Activated CD4-positive, CD25-positive, alpha-beta regulatory T cell (primary cell): ENCODE results near the gene ITGB6.
"Not testable (repeated sequence)": the region's sequence is repeated elsewhere in the genome, so short reads cannot be mapped to it uniquely, and the experiment has no call there.

ENCODE experiments used
- DNase-seq, 4 experiments: peaks; one replicate each; lab custom pipeline; 2025; lab: John Stamatoyannopoulos, UW

ITGB6 gene

DNA sequence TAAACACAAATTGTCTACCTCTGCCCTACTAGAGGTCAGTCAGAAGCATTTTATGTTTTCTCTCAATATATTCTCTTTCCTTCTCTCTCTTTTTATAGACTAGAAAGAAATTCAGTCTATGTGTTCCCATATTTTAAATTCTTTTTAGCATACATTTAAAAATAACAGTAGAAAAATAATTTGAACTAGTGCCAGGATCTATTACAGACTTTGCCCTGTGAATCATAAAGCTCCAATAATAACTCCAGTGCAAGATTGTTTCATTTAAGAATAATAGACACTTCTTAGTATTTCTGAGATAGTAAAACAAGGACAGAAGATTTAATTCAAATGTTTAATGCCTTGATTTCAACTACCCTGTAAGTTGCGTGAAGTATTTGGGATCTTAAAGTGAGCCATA, 60.1 kb downstream of the ITGB6 start:
- DNase-seq, result no peak

DNA sequence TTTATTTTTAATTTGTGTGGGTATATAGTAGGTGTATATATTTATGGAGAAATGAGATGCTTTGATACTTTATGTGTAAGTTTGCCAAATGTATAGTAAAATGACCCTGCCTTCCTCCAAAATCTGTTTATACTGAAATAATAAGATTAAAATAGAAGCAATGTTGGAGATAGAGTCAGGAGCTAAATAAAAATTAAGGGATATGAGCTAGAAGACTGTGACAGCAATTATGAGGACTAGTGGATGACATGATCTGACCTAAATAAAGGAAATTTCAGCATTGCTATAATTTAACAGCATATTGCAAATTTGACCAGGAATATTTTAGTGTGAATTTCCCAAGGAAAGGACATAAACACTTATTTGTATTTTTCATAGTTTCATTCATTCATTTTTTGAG, 60.7 kb downstream of the ITGB6 start:
- DNase-seq, result no peak

DNA sequence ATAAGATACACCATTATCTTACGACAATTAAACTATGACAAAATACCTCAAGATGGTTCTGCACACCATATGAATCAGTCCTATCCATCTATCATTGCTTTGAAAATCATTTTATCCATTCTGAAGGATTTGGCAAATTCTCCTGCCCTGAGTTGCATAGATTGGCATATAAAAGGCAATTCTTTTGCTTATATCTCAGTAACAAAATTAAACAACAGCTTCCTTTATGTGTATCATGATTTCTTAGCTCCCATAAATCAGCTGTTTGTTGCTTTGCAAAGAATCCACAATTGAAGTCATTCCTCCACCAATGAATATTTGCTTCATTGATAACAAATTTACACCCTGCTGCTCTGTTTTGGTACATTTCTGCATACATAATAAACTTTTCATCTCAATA, 61.7 kb downstream of the ITGB6 start:
- DNase-seq, result no peak

DNA sequence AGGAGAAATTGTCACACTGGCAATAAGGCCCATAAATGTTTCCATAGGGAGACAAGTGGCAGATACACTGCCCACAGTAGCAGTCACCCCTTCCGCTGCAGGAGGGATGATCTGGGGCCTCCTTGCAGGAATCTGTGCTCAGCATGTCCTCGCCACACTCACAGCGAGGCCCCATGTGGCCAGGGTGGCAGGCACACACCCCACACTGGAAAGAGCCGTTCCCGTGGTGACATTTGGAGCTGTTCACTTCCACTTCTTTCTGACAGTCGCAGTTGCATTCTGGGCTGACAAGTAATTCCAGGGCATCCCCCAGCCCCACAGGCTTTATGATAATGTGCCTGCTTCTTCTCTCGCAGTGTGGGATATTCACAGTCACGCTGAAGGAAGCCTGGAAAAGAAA, 62.6 kb downstream of the ITGB6 start:
- no peak for DNase-seq

DNA sequence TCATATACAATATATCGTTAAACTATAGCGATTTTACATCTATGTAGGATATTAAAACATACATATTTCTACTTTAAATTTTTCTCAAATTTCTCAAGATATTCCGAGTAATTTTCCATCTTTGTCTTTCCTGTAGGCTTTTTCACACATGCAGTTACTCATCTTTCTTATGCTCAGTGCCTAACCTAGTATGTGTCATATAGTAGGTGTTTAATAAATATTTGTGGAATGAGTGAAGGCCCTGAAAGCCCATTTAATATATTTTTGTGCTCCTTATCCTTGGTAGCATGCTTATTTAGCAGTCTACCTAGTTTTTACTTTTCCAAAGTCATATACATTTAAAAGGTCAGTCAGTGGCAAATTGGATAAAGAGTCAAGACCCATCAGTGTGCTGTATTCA, 67.3 kb downstream of the ITGB6 start:
- no peak for DNase-seq

DNA sequence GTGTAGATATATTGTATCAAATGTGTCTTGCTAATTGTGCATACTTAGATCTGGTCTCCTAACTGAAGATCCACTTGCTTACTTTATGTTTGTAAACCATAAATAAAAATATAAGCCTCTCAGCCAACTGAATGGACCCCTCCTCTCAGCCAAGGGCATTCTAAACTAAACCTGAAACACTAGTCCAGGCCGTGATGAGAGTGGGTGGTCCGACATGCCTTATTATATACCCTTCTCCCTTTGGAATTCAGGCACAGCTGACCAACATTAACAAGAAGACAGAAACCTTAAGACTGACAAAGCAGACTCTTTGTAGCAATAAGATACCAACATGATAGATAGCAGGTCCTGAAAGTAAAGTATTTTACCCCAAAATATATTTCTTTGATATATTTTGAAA, 73.3 kb downstream of the ITGB6 start:
- no peak for DNase-seq

DNA sequence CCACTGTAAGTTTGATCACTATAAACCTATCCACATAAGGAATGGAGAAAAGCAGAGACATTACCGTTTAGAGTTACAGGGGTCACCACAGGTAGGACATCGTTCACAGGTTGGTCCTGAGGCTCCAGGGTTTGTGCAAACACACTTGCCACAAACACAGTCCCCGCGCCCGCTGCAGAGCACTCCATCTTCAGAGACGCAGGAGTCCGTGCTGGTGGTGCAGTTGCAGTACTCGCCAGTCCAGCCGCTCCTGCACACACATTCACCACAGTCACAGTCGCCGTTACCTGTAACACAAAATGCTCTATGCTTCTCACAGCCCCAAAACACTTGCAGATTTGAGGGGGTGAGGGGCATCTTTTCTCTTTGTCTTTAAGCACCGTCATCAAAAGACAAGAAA, 73.8 kb downstream of the ITGB6 start:
- no peak for DNase-seq

DNA sequence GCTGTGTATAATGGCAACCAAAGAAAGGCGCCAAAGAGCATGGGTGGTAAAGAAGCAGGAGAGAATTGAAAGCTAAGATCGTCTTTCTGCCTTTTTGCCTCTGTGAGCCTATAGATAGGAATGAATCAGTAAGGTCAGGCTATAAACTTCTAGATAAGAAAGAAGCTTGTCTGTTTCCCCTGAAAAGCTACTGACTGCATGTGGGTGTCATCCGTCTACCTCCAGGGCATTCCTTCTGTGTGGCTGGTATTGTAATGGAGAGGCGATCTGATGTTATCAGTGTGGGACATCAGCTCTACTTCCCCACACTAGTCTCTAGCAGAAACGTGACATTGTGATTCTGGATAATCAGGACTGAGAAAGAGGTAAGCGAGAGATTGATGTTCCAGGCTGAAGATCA, 74.2 kb downstream of the ITGB6 start:
- DNase-seq, result no peak

DNA sequence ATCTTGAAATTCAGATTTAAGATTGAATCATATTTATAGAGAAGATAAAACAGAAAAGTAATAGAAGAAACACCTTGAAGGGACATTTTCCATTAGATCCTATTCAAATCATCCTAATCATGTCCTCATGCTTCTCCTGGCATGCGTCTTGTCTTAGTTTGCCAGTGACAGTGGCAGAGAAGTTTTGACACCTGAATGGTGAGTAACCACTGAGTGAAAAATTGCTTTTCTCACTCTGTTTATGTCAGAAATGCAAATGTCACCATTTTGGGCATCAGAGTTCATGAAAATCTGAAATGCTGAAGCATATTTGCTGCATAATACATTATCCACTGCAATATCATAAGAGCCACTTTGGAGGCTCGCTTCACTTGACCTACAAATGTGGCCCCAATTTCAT, 74.7 kb downstream of the ITGB6 start:
- no peak for DNase-seq

DNA sequence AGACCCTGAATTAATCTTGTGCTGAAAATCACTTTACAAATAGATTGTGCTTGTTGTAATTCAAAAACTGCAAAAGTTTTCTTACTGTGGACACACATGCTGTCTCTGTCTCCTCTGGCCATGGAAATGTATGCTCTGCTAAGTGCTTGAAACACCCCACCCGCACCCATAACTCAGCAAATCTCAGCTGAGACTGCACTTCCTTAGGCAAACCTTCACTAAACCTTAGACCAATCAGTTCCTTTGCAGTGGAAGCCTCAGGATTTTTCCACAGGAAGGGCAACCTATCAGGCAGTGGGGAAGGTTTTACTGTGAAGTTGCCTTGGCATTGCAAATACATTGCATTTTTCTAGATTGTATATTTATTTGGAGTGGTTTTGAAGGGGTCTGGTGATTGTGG, 75.5 kb downstream of the ITGB6 start:
- DNase-seq, result no peak

DNA sequence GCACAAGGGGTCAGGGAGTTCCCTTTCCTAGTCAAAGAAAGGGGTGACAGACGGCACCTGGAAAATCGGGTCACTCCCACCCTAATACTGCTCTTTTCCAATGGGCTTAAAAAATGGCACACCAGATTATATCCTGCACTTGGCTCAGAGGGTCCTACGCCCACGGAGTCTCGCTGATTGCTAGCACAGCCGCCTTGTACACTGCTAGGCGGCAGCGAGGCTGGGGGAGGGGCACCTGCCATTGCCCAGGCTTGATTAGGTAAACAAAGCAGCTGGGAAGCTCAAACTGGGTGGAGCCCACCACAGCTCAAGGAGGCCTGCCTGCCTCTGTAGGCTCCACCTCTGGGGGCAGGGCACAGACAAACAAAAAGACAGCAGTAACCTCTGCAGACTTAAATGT, 85.4 kb downstream of the ITGB6 start:
- DNase-seq, result not testable (repeated sequence)

DNA sequence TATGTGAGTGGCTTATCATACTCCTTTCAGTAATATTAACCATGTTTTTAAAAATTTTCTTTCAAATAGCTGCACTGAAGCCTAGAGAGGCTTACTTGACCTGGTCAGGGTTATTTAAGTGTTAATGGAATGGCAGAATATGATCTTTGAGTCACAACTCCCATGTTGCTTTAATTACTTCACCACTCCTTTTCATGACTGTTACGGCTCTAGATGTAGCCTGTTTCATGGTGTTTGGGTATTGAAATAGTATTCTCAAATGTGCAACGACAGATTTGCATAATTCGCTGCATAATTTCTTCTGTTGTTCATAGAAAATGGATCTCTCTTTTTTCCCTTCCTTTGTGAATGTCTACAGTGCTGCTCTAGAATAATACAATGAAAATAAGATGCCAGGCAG, 86.1 kb downstream of the ITGB6 start:
- DNase-seq, result no peak

DNA sequence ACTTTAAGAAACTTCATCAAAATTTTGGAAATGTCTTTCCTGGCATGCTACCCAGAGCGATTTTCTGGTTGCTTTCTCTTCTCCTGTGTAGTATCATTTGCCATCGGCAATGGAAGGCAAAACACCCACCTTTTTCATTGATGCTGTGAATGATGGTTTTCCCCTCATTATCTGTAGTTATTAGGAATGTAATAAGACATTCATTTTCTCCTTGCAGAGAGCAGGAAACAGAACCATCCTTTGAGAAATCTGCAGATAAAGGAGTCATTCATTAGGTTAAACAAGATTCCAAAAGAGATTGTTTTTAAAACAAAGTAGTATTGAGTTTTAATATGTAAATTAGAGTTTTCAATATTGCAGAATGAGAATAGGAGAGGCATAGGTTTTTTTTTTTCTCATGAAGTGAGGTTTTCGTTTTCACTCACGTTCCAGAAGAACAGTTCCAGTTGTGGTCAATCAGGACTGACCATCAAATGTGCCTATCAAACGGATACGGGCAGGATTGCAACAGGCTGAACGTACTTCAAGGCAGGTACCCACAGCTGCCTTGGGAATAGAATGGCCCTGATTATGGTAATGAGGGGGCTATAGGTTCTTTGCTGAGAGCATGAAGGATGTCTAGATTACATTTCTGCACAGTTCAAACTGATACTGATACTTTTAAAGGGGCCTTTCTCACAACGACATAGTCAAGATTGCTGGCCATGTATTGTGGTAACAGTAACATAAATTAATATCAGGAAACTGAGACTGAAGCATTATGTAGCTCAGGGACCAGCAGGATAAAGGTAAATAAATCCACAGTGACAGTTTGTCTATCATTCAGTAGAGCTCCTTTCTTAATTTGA, 87.9 kb downstream of the ITGB6 start:
- no peak for DNase-seq

DNA sequence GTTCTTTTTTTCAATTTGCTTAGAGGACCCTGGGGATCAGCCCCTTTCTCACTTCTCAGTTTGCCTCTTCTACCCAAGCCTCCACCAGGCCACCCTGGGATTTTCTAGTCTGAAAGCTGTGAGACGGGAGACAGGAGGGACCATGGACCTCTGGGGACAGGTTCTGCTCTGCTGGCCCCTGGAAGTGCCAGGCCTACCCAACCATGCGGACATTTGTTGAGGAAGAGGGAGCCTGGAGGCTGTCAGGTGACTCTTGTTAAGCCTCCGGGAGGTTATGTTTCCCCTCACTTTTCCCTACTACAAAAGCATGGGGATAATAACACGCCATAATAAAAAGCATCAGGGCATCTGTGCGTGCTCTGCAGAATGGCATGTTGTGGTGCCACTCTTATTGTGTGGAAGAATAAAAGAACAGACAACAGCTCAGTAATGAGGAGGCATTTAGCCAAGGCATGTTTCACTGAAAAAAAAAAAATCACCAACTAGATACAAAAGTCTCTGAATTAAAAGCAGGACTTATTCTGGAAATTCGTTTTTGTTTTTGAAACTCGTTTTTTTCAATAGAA, 89.3 kb downstream of the ITGB6 start:
- no peak for DNase-seq

DNA sequence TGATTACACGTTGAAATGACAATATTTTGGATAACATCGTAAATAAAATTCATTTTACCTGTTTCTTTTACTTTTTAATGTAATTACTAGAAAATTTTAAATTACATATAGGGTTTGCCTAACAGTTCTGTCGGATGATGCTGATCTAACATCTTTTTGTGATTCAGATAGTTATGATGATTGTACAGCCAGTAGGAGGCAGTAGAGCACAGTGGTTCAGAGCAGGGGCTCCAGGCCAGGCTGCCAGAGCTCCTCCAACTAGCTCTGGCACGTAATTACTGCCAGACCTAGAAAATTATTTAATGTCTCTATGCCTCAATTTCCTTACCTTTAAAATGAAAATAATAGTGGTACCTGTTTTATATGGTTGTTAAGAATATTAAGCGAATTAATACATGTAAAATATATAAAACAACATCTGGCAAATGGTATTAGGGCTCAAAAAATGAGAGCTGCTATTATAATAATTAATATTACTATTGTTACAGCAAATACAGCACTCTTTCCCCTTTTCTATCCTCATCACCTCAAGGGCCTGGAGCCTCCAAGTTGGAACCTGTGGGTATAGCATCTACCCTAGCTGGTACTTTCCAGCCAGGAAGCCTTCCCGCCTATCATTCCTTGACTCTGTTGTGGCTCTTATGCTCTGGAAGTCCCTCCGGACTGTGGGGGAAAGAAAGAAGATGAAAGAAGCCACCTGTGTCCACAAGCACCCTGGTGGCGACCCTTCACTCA, 90.0 kb downstream of the ITGB6 start:
- DNase-seq, result no peak

DNA sequence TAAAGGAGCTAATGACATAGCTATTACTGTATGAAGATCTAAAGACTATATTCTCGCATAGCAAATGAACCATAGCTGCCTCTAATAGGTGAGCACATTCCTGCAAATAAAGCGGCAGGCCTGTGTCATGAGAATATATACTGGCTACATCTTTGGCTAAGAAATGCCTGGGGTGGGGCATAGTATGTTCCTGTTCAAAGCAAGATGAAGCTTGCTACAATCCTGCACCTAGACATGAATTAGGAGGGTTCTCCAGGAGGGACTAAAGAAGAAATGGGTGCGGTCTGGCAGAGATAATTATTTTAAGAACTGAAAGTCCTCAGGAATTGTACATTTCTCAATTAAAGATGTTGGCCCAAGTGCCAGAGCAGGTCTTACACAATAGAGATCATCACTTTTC, 90.8 kb downstream of the ITGB6 start:
- DNase-seq, result no peak

DNA sequence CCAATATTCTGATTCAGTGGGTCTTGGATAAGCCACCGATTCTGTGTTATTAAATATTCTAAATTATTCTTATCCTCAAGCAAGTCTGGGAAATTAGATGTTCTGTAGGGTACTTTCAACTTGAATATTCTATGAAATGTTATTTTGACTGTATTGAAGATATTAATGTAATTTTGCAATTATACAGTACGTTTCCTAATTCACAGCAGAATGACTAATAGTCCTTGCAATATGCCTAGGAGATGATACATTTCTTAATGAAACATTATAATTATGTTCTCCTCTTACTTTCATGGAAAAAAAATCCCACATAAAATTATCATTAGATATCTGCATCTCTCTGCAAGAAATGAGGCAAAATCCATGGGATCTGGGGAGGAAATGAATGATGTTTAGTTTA, 91.4 kb downstream of the ITGB6 start:
- DNase-seq, result no peak

DNA sequence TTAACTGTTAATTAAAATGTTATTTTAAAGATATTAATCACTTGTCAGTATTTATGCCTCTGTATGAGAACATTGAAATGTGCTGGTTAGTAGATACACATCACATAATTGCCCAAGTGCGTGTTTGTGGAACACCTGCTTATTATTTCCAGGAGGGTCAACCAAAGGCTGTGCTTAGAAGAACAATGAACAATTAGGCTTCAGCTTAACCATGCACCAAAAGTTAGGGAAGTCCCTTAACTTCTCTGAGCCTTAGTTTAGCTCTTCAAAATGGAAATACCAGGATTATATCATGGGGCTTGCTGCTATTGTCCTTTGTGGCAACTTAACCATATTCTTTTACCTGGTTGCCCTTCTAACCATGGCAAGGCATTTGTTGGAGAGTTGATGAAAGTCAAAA, 94.7 kb downstream of the ITGB6 start:
- no peak for DNase-seq

DNA sequence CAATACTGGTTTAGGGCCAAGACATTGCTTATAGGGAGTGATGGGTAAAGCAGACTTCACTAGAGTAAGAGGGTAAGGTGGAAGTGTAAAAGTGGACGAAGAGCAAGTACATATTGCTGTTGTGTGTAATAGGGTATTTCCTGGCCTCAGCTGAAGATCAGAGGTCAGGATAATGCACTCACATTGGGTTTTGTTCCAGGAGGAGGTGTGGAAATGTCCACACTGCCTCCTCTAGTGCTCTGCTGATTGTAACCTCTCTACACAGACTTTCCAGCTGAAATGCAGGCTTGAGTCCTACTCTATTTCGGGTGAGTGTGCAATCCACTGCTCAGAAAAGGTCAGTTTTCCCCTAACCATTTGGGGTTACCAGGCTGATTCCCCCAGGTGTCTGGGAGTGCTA, 96.0 kb downstream of the ITGB6 start:
- no peak for DNase-seq

DNA sequence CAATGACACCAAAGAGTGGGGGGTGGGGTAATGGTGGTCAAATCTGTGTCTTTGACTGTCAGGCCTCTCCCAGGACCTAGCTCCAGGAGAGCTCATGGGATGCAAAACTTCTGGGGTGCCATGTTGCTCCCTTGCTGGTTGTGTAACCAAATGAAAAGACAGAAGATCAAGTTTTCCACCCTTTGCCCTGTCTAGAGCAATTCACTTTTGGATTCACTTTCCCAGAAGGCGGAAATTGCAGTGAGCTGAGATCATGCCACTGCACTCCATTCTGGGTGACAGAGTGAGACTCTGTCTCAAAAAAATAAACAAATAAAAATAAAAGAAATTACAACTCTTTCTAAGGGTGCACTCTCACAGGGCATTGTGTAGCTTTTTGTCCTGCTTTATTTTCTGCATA, 102.7 kb downstream of the ITGB6 start:
- no peak for DNase-seq

DNA sequence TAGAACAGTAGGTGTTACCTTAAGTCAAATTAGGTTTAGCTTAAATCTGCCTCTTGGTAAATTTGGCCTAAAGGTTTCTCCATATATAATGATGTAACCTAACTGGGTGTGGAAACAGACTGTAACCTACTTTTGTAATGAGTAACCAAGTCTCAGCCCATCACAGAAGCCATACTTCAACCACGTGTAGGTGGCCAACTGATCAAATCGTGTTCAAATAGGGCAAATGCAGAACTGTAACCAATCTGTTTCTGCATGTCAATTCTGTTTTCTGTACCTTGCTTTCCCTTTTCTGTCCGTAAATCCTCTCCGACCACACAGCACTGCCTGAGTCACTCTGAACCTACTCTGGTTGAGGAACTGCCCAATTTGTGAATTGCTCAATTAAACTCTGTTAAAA, 103.7 kb downstream of the ITGB6 start:
- DNase-seq, result no peak

DNA sequence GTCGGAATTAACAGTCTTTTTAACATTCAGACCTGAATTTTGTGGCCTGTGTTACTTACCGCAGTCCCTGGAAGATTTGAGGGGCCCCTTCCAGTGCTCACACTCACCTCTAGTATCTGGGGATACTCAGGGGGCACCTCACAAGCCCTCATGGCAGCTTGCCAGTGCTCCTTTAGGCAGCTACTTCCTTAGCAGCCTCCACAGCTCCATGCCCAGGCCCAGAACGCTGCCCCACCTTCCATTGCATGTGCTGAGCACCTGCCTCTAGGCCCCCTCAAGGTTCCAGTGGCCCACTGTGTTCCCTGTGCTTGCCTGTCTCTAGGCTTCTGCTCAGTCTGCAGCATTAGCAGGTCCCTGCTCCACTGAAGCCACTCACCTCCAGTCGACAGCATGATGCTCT, 107.6 kb downstream of the ITGB6 start:
- DNase-seq, result no peak

DNA sequence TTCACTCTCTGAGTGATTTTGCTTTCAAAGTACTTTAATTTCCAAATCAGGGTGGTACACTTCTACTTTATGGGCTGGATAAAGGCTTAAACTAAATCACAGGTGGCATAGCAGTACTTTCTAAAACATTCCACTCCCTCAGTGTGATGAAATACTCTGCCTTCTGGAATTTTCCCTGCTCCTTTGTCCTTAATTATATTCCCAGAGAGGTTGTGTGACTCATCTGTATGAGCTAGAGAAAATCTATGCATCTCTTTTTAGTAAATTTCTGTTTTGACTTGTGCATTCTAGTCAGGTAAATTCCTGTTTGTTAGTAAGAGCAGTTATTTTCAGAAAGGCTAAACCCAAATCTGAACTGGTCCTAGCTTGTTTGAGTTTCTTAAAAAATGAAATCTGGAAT, 108.7 kb downstream of the ITGB6 start:
- DNase-seq, result no peak
